Activated naive CD4-positive, alpha-beta T cell (primary cell): ENCODE measurements around the gene PODXL2.
A peak's percentile ranks its signal among the peaks of the same experiment; 100 is the strongest.
"Not testable (repeated sequence)": the region's sequence is repeated elsewhere in the genome, so short reads cannot be mapped to it uniquely, and the experiment has no call there.

Experiments
- DNase-seq, 4 experiments: peaks; one replicate each; lab custom pipeline; 2025; lab: John Stamatoyannopoulos, UW

Gene PODXL2

DNA sequence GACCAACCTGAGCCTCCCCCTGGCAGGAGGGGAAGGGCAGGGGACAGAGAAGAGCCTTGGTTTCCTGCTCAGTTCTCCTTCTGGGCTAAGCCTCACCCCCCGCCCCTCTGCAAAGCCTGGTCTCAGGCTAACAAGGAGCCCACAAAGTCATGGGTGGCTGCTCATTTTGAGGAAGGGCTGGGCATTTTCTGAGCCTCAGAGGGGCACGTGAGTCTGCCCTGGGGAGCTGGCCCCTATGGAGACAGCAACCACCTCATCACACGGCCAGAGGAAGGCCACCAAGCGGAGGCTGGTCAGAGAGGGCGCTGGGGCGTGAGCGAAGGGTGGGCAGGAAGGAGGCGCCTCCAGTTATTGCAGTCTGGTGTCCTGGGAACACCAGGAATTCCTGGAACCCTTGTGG lies 62.5 kb downstream of the PODXL2 start:
- no peak for DNase-seq

DNA sequence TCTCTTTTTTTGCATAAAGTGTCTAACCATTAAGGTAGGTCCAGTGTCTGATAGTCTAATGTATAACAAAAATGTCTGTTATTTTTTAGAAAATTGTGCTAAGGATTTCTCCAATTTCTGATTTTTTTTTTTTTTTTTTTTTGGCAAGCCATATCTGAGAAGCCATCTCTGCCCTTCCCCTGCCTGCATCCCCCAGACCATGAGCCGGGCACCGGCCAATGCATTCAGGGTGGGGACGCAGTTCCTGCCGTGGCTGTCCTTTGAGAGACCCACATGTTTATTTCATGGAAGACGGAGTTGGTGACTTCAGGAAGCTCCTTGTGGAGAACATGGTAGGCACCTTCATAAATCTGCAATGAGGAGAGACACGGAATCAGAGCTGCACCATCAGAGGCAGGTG lies 63.0 kb downstream of the PODXL2 start:
- no peak for DNase-seq

DNA sequence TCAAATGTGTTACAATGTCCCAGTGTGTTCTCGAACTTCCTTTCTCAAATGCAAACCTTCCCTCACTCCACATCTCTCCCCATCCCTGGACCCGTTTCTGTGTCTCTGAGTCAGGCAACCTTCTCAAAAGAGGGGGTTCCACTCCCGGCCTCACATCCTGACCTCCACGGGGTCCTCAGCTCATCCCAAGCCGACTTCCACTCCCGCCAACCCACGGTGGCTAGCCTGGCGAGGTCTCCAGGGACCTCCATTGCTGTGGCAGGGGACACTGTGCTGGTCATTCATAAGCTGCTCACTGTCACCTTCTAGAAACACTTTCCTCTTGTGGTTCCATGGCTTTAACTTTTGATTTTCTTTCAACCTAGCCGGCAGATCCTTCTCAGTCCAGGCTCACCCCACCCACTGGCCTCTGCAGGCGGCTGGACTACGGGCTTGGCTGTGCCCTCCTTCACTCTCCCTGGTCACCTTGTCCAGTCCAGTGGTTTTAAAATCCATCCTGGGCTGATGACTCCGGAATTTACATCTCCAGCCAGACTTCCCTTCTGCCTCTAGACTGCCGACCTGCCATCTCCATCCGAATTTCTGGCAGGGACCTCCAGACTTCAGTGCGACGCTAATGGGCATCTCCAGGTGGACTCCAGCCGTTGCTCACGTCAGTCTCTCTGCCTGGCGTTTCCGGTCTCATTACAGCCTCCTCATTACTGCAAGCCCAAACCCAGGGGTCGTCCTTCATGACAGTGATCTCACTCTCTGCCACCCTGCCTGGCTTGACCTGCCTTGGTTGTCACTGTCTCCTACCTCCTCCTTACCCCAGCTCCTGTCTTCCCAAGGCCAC lies 63.7 kb downstream of the PODXL2 start:
- DNase-seq = no peak

GRCh38 chr3:127693336-127693843 lies 64.4 kb downstream of the PODXL2 start:
- no peak for DNase-seq

DNA sequence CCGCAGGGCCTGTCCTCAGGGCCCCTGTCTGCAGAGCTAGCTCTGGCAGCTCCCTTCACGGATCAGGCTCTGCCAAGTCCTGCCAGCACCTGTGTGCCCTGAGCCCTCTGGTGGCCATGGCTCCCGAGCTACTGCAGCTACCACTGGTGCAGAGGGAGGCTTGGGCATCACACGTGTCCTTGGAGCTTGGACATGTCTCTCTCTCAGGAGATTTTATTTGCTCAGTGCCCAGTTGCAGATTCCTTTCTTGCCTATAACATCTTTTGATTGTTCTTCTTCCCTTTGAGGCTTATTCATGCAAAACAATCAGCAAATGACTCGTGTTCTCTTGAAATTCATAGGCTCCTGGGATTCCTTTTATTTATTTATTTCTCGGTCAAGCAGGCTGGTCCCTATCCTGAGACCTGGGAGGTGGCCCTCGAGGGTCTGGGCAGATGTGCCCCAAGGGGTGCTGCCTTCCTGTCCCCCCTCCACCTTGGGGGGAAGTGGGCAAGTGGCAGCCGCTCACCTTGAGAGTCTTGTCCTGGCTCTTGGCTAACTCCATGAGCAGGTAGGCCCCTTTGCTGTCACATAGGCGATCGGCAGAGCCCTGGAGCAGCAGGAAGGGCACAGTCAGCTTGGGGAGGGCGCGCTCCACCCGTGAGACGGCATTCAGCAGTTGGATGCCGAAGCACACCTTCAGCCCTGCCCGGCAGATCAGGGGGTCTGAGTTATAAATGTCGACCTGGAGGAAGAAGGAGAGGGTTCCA lies 65.7 kb downstream of the PODXL2 start:
- DNase-seq = peak in 1 of 4 experiments; percentile 40

DNA sequence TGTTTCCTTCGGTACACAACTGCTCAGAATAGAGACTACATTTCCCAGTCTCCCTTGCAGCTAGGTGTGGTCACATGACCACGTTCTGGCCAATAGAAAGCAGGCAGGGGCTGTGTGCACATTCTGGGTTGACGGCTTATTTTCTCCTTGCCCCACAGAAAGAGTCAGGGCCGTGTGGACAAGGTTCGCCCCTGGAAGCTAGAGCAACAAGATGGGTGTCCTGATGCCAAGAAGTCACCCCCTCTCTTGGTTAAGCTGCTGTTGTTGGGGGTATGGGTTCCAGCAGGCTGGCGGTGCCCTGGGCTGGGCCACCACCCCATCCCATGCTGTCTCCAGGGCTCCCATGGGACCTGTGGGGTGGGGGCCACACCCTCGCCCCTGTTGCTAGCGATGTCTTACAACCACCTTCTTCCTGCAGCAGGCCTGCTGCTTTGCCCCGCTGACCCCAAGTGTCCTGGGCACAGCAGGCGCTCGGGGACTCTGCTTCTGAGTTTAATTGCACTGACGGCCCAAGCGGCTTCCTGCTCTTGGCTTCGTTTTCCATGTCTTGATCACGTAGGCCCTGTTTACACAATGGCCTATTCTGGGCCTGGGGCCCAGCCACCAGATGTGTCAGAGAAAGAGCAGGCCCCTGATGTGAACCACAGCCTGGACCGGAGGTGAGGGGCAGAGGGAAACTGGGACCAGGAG lies 68.7 kb downstream of the PODXL2 start:
- no peak for DNase-seq

GRCh38 chr3:127698286-127698685 lies 69.3 kb downstream of the PODXL2 start:
- DNase-seq = no peak

DNA sequence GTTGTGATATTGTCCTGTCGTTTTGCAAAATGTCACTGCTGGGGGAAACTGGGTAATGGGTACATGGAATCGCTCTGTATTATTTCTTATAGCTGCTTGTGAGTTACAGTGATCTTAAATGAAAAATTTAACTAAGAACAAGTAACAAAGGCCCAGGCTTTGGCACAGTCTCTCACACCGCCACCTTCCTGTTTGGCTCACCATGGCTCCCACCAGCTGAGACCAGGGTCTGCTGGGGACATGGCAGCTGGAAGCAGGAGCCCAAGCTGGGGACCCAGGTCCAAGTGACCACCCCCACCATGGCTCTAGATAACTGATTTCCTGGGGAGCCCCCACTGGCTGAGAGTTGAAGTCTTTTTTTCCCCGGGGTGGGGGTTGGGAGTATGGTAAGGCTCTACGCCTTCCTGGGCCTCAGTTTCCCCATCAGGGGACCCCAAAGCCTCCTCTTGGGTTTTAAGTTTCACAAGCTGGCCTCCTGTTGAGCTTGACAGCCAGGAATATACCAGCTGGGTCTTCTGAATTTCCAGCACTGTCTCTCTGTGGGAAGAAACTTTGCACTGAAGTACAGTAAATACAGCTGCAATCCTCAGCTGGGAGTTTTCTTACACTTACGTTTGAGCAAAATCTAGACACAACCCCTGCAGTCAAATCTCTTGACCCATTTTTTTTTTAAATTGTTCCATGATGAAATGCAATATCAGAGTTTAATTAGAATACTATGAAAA lies 69.9 kb downstream of the PODXL2 start:
- no peak for DNase-seq

- DNase-seq = no peak
Observed at GRCh38 chr3:127699416-127700300, 70.7 kb downstream of the PODXL2 start.

DNA sequence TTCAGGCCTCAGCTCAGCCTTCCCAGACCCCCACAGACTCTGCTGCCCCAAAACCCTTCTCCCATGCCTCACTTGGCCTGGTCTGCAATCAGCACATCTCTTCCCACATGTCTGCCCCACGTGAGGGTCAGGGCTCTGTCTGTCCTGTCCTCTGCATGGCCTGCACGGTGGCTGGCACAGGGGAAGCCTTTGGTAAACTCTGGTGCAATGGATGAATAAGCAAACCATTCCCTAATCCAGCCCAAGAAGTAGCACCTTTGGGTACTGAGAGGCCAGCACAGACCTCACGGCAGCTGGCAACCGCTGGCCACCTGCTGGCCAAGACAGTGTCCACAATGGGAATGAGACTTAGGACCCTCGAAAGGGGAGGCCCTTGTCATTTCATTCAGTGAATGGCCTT lies 71.4 kb downstream of the PODXL2 start:
- DNase-seq = no peak

GRCh38 chr3:127701280-127701911 lies 72.4 kb downstream of the PODXL2 start:
- no peak for DNase-seq

DNA sequence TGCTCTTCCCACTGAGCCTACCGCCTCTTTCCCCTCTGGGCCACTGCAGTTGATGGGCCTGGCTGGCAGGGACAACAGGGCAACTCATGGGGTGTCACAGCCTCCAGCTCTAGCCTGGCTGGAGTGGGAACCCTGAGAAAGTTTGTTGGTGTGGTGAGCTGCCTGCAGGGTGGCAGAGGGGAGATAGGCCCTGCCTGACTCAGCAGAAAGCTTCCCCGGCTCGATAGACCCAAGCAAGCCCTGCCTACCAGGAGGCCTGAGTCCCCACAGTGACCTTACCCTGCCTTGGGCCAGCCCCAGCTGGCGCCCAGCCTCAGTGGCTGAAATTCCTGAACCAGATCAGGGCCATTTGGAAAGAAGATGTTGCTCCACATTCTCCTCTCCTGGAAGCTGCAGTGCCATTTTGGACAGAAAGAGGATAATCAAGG lies 73.2 kb downstream of the PODXL2 start:
- no peak for DNase-seq

- not testable (repeated sequence) for DNase-seq
Observed at GRCh38 chr3:127704840-127705239, 75.9 kb downstream of the PODXL2 start.

- DNase-seq = no peak
Observed at GRCh38 chr3:127706312-127706711, 77.3 kb downstream of the PODXL2 start.

GRCh38 chr3:127706785-127707351 lies 77.9 kb downstream of the PODXL2 start:
- DNase-seq = no peak

DNA sequence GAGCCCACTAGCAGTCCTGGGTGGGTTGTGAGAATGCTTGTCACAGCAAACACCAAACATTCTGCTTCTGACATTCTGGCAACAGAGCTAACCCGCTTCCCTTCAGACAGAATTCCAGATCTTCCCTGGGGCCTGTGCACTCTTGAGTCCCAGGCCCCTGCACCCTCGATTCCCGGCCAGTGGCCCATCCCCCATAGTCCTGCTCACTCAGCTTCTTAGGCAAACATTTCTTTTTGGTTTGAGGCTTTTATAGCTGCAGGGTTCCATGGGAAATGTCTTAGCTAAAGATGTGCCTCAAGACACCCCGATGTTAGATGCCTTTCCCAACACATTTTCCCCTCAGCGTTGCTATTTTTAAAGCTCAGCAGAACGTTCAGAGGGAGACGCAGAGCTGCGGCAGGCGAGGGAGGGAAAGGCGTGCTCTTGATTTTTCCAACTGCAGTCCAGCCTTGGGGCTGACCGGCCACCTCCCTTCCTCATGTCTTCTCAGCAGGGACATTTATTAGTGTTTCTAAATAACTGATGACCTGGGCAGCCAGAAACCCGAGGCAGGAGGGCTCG lies 78.9 kb downstream of the PODXL2 start:
- no peak for DNase-seq

- no peak for DNase-seq
Observed at GRCh38 chr3:127708837-127709236, 79.9 kb downstream of the PODXL2 start.

DNA sequence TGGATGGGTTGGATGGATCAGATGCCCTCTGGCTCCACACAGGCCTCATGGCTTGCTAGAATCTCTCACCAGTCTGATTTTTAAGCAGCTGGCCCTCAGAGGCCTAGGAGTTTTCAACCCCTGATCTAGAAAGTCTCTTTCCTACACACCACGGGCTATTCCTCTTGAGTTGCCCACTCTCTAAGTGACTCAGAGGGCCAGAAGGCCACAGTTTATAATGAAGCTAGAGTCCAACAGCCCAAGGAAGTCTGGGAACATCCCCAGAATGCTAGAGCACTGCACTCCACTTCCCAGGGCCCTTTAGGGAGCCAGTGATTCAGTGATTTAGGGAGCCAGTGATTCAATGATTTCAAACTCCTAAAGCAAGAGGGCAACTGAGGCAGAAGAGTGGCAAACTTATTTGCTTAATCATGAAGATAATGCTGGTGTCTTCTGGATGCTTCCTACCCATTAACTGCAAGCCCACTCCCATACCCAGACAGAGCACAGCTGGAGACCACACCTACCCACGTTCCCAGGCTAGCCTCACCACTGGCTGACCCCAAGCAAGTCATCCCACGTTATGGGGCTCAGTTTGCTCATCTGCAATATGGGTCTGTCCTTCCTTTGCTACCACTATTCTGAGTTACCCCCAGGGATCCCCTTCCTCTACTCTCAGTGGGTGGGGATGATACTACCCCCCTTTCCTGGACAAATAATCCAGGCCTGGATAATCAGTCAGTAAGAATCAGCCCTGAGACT lies 80.5 kb downstream of the PODXL2 start:
- no peak for DNase-seq
